Keratinocyte (primary cell): ENCODE results near the gene ESX1. TPM values are rescaled to one million over a fixed set of nuclear protein-coding genes. Genes with fewer than 3 reads are reported as not detected.

ENCODE experiments used
- DNase-seq: peaks from one replicate; pipeline ENCODE4 v3.0.0-alpha.2; 2011; ENCODE audit warnings: low read depth, missing footprints, low spot score
- FAIRE-seq: peaks from 2 replicates; lab custom pipeline; 2011; peaks lifted over from hg19 to GRCh38; lab: Jason Lieb, UNC
- H2AFZ ChIP-seq: 2 replicates; pipeline ENCODE4 v1.6.0; 2012; ENCODE audit warnings: low read length, control low read depth, inconsistent platforms; ENCODE audit not compliant: control insufficient read depth
- H3K27ac ChIP-seq: 2 replicates; pipeline ENCODE4 v1.5.1; 2011; ENCODE audit warnings: low read length; ENCODE audit not compliant: control insufficient read depth, insufficient read depth
- H3K27me3 ChIP-seq: 3 replicates; pipeline ENCODE4 v1.6.0; 2011; ENCODE audit warnings: low read length; ENCODE audit not compliant: control insufficient read depth, insufficient read depth; ENCODE audit errors: extremely low read depth
- H3K36me3 ChIP-seq, 2 experiments: 2 replicates in 1 of 2; 3 replicates in 1 of 2; pipeline ENCODE4 v1.5.1; 2011; ENCODE audit warnings: low read length in 2 of 2, mild to moderate bottlenecking in 1 of 2; ENCODE audit not compliant: control insufficient read depth in 2 of 2, insufficient read depth in 2 of 2; ENCODE audit errors: extremely low read depth in 1 of 2
- H3K4me1 ChIP-seq: 3 replicates; pipeline ENCODE4 v1.5.1; 2011; ENCODE audit warnings: low read length; ENCODE audit not compliant: control insufficient read depth, insufficient read depth; ENCODE audit errors: extremely low read depth
- H3K4me2 ChIP-seq: 3 replicates; pipeline ENCODE4 v1.6.0; 2011; ENCODE audit warnings: low read depth, low read length; ENCODE audit not compliant: control insufficient read depth, insufficient read depth; ENCODE audit errors: extremely low read depth
- H3K4me3 ChIP-seq, 3 experiments: fragments of 200-600 bp in 1 of 3; sonication (generic) in 1 of 3; 2 replicates in 2 of 3; 3 replicates in 1 of 3; pipeline ENCODE4 v1.5.1; 2011 to 2016; ENCODE audit warnings: low read length in 3 of 3, mild to moderate bottlenecking in 3 of 3, control low read depth in 2 of 3, inconsistent platforms in 1 of 3, low read depth in 1 of 3, mixed read lengths in 1 of 3, mixed run types in 1 of 3, moderate library complexity in 1 of 3; ENCODE audit not compliant: control insufficient read depth in 2 of 3, insufficient read depth in 2 of 3; ENCODE audit errors: extremely low read depth in 1 of 3
- H3K79me2 ChIP-seq: 2 replicates; pipeline ENCODE4 v1.6.0; 2012; ENCODE audit warnings: low read length; ENCODE audit not compliant: control insufficient read depth, insufficient read depth
- H3K9ac ChIP-seq: 3 replicates; pipeline ENCODE4 v1.6.0; 2011; ENCODE audit warnings: low read length; ENCODE audit not compliant: control insufficient read depth, insufficient read depth; ENCODE audit errors: extremely low read depth
- H3K9me1 ChIP-seq: 3 replicates; pipeline ENCODE4 v1.6.0; 2011; ENCODE audit warnings: low read length; ENCODE audit not compliant: control insufficient read depth, insufficient read depth; ENCODE audit errors: extremely low read depth
- H3K9me3 ChIP-seq: 2 replicates; pipeline ENCODE4 v1.5.1; 2012; ENCODE audit warnings: low read depth, low read length; ENCODE audit not compliant: control insufficient read depth
- H4K20me1 ChIP-seq: 3 replicates; pipeline ENCODE4 v1.6.0; 2011; ENCODE audit warnings: low read length; ENCODE audit not compliant: control insufficient read depth, insufficient read depth; ENCODE audit errors: extremely low read depth
- CTCF ChIP-seq, 3 experiments: IDR thresholded peaks in 1 of 3; conservative IDR thresholded peaks in 1 of 3; optimal IDR thresholded peaks in 1 of 3; 2 replicates in 2 of 3; 3 replicates in 1 of 3; pipeline versions ENCODE3 to v1.5.1; 2011; ENCODE audit warnings: low read length in 3 of 3, mild to moderate bottlenecking in 3 of 3, moderate library complexity in 2 of 3, control low read depth in 1 of 3, inconsistent platforms in 1 of 3; ENCODE audit not compliant: insufficient read depth in 2 of 3; ENCODE audit errors: extremely low read depth in 1 of 3
- EZH2 ChIP-seq: IDR thresholded peaks from one replicate; pipeline ENCODE4 v1.6.1; 2012; ENCODE audit warnings: inconsistent platforms, mild to moderate bottlenecking, low read length, moderate library complexity
- dilution Hi-C: fragments of 300-500 bp; cut with MboI; formaldehyde crosslinking; loops from one replicate; pipeline ENCODE4 v1.7.0; 2020; ENCODE audit warnings: low sequenced_read_pairs; ENCODE audit not compliant: extremely low pct_ligation_motif_present
- polyA plus RNA-seq, 5 experiments: library from polyadenylated mRNA; depleted of rRNA in 3 of 5; stranded (reverse) in 3 of 5; stranded (forward) in 1 of 5; unstranded in 1 of 5; fragments of >200 nt; gene quantifications; 1 replicate in 1 of 5; 2 replicates in 3 of 5; 3 replicates in 1 of 5; pipeline versions ENCODE4 v1.2.1 to v1.2.3, GENCODE V29; 2011 to 2012; ENCODE audit warnings: missing spikeins in 2 of 5, low read depth in 1 of 5, low replicate concordance in 1 of 5

ESX1 gene
- polyA plus RNA-seq, 1 donor (not counting 4 experiments of a cell fraction or from before 2014, with no cell fraction given), result not detected

- H3K9me1 ChIP-seq, result no peaks in the 10 kb centered on the region
- no peaks in the 10 kb centered on the region for H4K20me1 ChIP-seq
- H3K9ac ChIP-seq, result no peak overlapping the region
- no peaks in the 10 kb centered on the region for H3K79me2 ChIP-seq
- no peak overlapping the region for H2AFZ ChIP-seq
- H3K4me3 ChIP-seq, result no peak overlapping the region
- no peak overlapping the region for H3K4me2 ChIP-seq
- H3K4me1 ChIP-seq, result peaks cover 13% of the 10 kb centered on the region
- TF ChIP-seq EZH2 (no peak), CTCF (optimal IDR thresholded peaks at IDR 0.05 in 1 of 3, IDR thresholded peaks at IDR 0.05 in 1 of 3, conservative IDR thresholded peaks at IDR 0.05 in 1 of 3; ENCODE audit: extremely low read depth in 1 of 3, insufficient read depth in 2 of 3, low read length in 3 of 3) (no peak)
- H3K27ac ChIP-seq, result no peak overlapping the region
- H3K36me3 ChIP-seq, result no peaks in the 10 kb centered on the region
- DNase-seq (no peak), FAIRE-seq (no peak)
- dilution Hi-C loops, result no loop called here
- no peaks in the 10 kb centered on the region for H3K27me3 ChIP-seq
- no peaks in the 10 kb centered on the region for H3K9me3 ChIP-seq
Measured at GRCh38 chrX:104285201-104285600, 30.5 kb upstream of the ESX1 start.

GRCh38 chrX:104284507-104284906 lies 29.8 kb upstream of the ESX1 start:
- Histone ChIP-seq H3K27me3 (no peaks in the 10 kb centered on the region), H3K9me1 (no peaks in the 10 kb centered on the region), H3K4me2 (no peak overlapping the region), H3K27ac (no peak overlapping the region), H2AFZ (no peak overlapping the region), H3K9ac (no peak overlapping the region), H3K4me1 (peaks cover 13% of the 10 kb centered on the region), H3K4me3 (no peak overlapping the region), H3K9me3 (no peaks in the 10 kb centered on the region), H4K20me1 (no peaks in the 10 kb centered on the region), H3K36me3 (no peaks in the 10 kb centered on the region), H3K79me2 (no peaks in the 10 kb centered on the region)
- TF ChIP-seq CTCF (optimal IDR thresholded peaks at IDR 0.05 in 1 of 3, IDR thresholded peaks at IDR 0.05 in 1 of 3, conservative IDR thresholded peaks at IDR 0.05 in 1 of 3; ENCODE audit: extremely low read depth in 1 of 3, insufficient read depth in 2 of 3, low read length in 3 of 3) (no peak), EZH2 (no peak)
- DNase-seq (no peak), FAIRE-seq (no peak)
- dilution Hi-C loops, result no loop called here
